SK-N-MC (cell line): ENCODE measurements around the gene TMEM123.

ENCODE experiments used
- DNase-seq: peaks from one replicate; pipeline ENCODE4 v3.0.0-alpha.2; 2011; ENCODE audit warnings: low read depth, low spot score
- H3K27ac ChIP-seq: fragments of 200-600 bp; sonication (generic); 2 replicates; pipeline ENCODE4 v1.5.1; 2016; ENCODE audit warnings: mixed run types
- H3K36me3 ChIP-seq: fragments of 200-600 bp; sonication (generic); 2 replicates; pipeline ENCODE4 v1.6.1; 2017; ENCODE audit warnings: antibody characterized with exemption, low read length, mixed read lengths; ENCODE audit not compliant: insufficient read depth
- H3K4me3 ChIP-seq: fragments of 200-600 bp; sonication (generic); 2 replicates; pipeline ENCODE4 v1.5.1; 2016
- H3K9ac ChIP-seq: fragments of 200-600 bp; sonication (generic); 2 replicates; pipeline ENCODE4 v1.8.0; 2017; ENCODE audit warnings: mixed run types, mixed read lengths; ENCODE audit not compliant: insufficient read length
- H3K9me3 ChIP-seq: fragments of 200-600 bp; sonication (generic); 2 replicates; pipeline ENCODE4 v1.6.1; 2017; ENCODE audit warnings: low read depth, mild to moderate bottlenecking, antibody characterized with exemption, low read length, moderate library complexity, mixed read lengths
- EZH2 ChIP-seq: fragments of 200-600 bp; sonication (generic); IDR thresholded peaks from one replicate; pipeline ENCODE4 v1.6.1; 2017; ENCODE audit warnings: antibody characterized with exemption
- FOXP2 ChIP-seq: optimal IDR thresholded peaks from 2 replicates; pipeline ENCODE3; 2011; ENCODE audit warnings: mild to moderate bottlenecking, moderate library complexity; ENCODE audit not compliant: insufficient read depth; ENCODE audit errors: extremely low read length, control extremely low read depth
- POLR2AphosphoS5 ChIP-seq: IDR thresholded peaks from 2 replicates; pipeline ENCODE4 v1.6.1; 2012; ENCODE audit warnings: mild to moderate bottlenecking, low read depth, low read length, borderline replicate concordance

The TMEM123 gene

DNA sequence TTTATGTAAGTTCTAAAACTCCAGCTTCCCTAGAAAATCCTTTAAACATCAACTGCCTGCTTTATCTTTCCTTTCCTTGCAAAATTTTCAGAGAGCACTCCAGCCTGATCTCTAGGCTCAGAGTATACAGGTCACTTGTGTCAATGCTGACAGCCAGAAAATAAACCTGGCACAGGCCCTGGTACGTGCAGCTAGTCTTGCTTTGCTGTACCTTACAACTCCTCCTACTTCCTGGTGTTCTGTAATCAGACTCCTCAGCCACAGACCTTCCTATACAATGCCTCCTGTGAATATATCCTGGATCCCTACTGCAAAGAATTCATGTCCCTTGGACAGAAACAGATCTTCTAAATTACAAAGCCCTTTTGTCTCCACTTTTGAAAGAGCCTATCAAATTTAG is 24.2 kb upstream of the TMEM123 start:
- no peaks in the 10 kb centered on the region for H3K9me3 ChIP-seq
- no peak overlapping the region for H3K27ac ChIP-seq
- H3K4me3 ChIP-seq = no peak overlapping the region
- DNase-seq = no peak
- TF ChIP-seq POLR2AphosphoS5 = no peak
- no peak for TF ChIP-seq FOXP2
- TF ChIP-seq EZH2 = no peak
- no peak overlapping the region for H3K9ac ChIP-seq
- H3K36me3 ChIP-seq = no peaks in the 10 kb centered on the region

DNA sequence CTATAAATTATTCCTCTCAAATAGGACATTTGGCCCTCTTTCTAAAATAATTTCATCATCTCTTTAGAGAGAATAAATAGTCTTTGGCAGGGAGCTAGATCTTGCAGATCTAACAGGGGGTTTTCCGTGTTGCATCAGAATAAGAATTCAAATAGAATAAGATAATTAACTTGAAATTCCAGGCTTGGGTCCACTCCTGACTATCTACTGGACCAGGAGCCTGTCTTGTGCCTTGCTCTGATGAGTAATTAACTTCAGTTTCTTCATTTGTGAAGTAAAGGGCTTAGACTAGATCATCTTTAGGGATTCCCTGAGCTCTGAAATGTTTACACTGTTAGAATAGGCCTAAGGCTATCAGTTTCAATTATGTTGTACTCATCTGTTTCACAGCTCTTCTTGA is 23.5 kb upstream of the TMEM123 start:
- Histone ChIP-seq H3K9ac (no peak overlapping the region), H3K36me3 (no peaks in the 10 kb centered on the region), H3K4me3 (no peak overlapping the region), H3K9me3 (no peaks in the 10 kb centered on the region), H3K27ac (peak overlapping the region; percentile 51)
- TF ChIP-seq FOXP2 (no peak), EZH2 (no peak), POLR2AphosphoS5 (no peak)
- DNase-seq = no peak

DNA sequence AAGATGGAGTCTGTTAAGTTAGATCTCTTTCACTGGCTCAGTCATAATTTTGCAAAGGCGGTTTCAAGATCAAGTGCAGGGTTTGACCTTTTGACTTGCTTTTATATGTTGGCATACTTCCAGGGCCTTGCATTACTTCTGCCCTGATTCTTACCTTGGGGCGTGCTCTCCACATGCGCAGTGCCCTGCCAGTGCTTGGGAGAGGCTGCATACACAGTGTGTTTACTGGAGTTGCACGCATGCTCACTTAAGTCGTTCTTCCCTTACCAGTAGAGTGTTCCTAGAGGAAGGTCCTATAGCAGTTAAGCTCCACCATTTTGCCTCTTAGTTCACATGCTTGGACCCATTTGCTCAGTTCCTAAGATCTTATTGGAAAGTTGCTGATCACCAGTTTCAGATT is 21.0 kb upstream of the TMEM123 start:
- Histone ChIP-seq H3K4me3 (no peak overlapping the region), H3K9me3 (no peaks in the 10 kb centered on the region), H3K36me3 (no peaks in the 10 kb centered on the region), H3K27ac (no peak overlapping the region), H3K9ac (no peak overlapping the region)
- DNase-seq = no peak
- no peak for TF ChIP-seq POLR2AphosphoS5
- TF ChIP-seq FOXP2 = no peak
- no peak for TF ChIP-seq EZH2

DNA sequence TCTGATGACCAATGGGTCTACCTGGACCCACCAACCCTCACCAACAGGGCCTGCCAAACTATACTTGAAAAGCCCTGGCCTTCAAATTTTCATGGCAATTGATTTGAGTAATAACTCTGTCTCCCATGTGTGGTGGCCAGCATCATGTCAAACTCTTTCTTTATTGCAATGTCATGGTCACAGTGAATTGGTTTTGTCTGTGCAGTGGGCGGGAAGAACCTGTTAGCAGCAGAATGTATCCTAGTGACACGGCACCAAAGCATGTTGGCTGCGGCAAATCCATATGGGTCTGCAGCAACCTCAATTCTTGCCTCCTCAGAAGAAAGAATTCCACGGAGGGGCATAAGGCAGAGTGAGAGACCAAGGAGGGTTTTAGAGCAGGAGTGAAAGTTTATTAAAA is 19.6 kb upstream of the TMEM123 start:
- TF ChIP-seq FOXP2 (no peak), EZH2 (no peak), POLR2AphosphoS5 (no peak)
- no peak overlapping the region for H3K9ac ChIP-seq

DNA sequence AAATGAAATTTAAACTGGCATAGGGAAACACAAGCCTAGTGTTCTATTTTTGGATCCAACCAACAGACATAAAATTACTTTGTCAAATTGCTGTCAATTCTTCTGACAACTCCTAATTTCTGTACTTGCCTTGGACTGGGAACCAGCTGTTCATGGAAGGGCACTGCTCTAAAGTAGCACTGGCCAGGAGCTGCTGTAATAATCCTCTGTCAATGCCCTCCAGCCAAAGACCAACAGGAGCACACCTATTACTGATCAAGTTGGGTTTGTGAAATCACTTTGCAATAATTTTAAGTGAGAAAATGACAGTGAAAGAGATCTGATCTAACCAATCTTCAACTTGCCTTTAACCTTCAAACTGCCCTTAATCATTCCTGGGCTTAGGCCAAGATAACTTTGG is 18.9 kb upstream of the TMEM123 start:
- no peak for TF ChIP-seq EZH2
- no peak for TF ChIP-seq FOXP2
- no peak for TF ChIP-seq POLR2AphosphoS5
- no peaks in the 10 kb centered on the region for H3K9me3 ChIP-seq
- H3K27ac ChIP-seq = no peak overlapping the region

More for the DNA sequence above, 19.6 kb upstream of the TMEM123 start:
- H3K4me3 ChIP-seq = no peak overlapping the region
- H3K36me3 ChIP-seq = no peaks in the 10 kb centered on the region
- no peak for DNase-seq
- no peaks in the 10 kb centered on the region for H3K9me3 ChIP-seq
- no peak overlapping the region for H3K27ac ChIP-seq

DNA sequence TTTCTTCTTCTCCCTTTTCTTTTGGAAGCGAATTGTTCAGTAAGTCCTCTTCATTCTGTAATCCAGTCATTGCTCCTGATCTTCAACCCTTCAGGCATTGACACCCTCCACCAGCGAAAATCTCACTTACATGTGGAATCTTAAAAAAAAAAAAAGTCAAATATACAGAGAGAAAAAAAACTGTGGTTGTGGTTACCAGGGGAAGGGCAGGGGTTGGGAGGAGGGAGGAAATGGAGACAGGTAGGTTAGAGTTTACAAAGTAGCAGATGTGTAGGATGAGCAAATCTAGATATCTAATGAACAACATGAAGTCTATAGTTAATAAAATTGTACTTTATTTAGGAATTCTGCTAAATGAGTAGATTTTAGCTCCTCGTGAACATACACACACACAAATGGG is 17.7 kb upstream of the TMEM123 start:
- H3K9me3 ChIP-seq = no peaks in the 10 kb centered on the region
- DNase-seq = no peak
- H3K9ac ChIP-seq = no peak overlapping the region
- no peaks in the 10 kb centered on the region for H3K36me3 ChIP-seq
- no peak overlapping the region for H3K27ac ChIP-seq
- no peak overlapping the region for H3K4me3 ChIP-seq
- TF ChIP-seq FOXP2 = no peak
- TF ChIP-seq EZH2 = no peak
- no peak for TF ChIP-seq POLR2AphosphoS5

More for the DNA sequence above, 18.9 kb upstream of the TMEM123 start:
- Histone ChIP-seq H3K36me3 (no peaks in the 10 kb centered on the region), H3K4me3 (no peak overlapping the region), H3K9ac (no peak overlapping the region)
- no peak for DNase-seq

DNA sequence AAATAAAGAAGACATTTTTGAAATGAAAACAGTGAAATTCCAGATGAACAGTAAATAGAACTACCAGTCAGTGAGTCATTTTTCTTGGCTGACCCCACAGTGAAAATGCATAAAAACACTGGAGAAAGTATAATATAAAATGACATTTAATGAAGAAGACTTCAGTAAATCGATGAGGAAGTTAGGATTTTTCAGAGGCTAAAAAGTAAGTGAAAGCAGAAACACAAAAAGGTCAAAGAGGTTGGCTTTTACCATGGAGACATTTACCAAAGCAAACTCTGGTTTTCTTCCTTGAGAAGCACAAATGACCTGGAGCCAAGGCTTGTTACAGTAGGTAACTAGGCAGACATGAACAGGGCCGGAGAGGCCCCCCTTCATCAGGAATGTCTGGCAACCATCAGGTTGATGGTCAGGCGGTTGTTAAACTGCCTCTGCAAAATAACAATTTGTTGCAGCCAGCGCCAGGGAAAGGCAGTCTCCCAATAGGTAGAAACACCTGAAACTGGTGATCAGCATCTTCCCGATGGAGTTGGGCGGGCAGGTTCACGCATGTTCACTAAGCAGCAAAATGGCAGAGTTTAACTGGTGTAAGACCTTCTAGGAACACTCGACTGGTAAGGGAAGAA is 16.7 kb upstream of the TMEM123 start:
- no peaks in the 10 kb centered on the region for H3K9me3 ChIP-seq
- TF ChIP-seq POLR2AphosphoS5 (no peak), EZH2 (no peak), FOXP2 (no peak)
- no peak overlapping the region for H3K4me3 ChIP-seq
- H3K36me3 ChIP-seq = no peaks in the 10 kb centered on the region
- DNase-seq = no peak
- no peak overlapping the region for H3K27ac ChIP-seq
- H3K9ac ChIP-seq = no peak overlapping the region

DNA sequence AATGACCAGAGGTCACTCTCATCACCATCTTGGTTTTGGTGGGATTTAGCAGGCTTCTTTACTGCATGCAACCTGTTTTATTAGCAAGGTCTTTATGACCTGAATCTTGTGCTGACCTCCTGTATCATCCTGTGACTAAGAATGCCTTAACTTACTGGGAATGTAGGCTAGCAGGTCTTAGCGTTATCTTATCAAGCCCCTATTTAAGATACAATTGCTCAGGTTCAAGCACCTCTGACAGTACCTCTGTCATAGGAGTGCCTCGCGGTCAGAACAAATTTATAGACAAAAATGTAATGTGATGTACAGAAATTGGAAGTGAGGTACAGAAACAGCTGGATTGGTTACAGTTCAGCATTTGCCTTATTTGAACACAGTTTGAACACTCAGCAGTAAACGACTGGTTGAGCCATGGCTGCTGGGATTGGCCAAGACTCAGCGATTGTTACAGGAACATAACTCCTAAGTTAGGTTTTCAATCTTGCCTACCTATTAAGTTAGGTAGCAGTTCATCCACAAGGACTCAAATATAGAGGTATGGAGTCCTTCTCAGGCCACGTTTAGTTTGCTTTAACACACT is 16.1 kb upstream of the TMEM123 start:
- H3K9ac ChIP-seq = no peak overlapping the region
- no peaks in the 10 kb centered on the region for H3K36me3 ChIP-seq
- no peak overlapping the region for H3K27ac ChIP-seq
- H3K9me3 ChIP-seq = no peaks in the 10 kb centered on the region
- DNase-seq = no peak
- TF ChIP-seq EZH2 = no peak
- TF ChIP-seq FOXP2 = no peak
- TF ChIP-seq POLR2AphosphoS5 = no peak
- no peak overlapping the region for H3K4me3 ChIP-seq
